Measurements from ENCODE around the gene FMN2. TPM values are rescaled to one million over a fixed set of nuclear protein-coding genes. Genes with fewer than 3 reads are reported as not detected.

The FMN2 gene
- total RNA-seq, 1 experiment from 2014 or later, result 0.59 TPM

- no peak overlapping the region for H3K27ac Mint-ChIP-seq
- Histone ChIP-seq H2BK120ac (ENCODE audit: low read depth, low read length, poor library complexity, severe bottlenecking) (no peak overlapping the region), H3K9ac (ENCODE audit: extremely low read depth, insufficient read length, low read length) (no peak overlapping the region), H3K4ac (ENCODE audit: low read depth, low read length) (no peak overlapping the region), H4K8ac (replicated peaks; ENCODE audit: insufficient read length, low read depth, low read length) (no peak overlapping the region), H3K27me3 (ENCODE audit: insufficient read depth, low read length) (no peaks in the 10 kb centered on the region), H3K18ac (ENCODE audit: insufficient read length, low read depth, low read length) (no peak overlapping the region), H4K5ac (ENCODE audit: insufficient read length, low read depth, low read length) (no peak overlapping the region), H2BK5ac (ENCODE audit: insufficient read length, low read length) (no peak overlapping the region), H3K27ac (ENCODE audit: insufficient read length, low read depth, low read length) (no peak overlapping the region), H3K9me3 (ENCODE audit: control insufficient read depth, low read depth, low read length) (no peaks in the 10 kb centered on the region), H3T11ph (ENCODE audit: low read length) (no peak overlapping the region), H3K56ac (ENCODE audit: insufficient read length, low read depth, low read length) (no peak overlapping the region), H3K23me2 (ENCODE audit: insufficient read length, low read depth, low read length, poor library complexity, severe bottlenecking) (no peaks in the 10 kb centered on the region), H3K4me1 (ENCODE audit: insufficient read depth, low read length) (no peaks in the 10 kb centered on the region; the same call in 1 of the 2 replicates), H4K91ac (ENCODE audit: insufficient read length, low read depth, low read length) (no peak overlapping the region), H3K23ac (ENCODE audit: insufficient read length, low read depth, low read length) (no peak overlapping the region), H2BK12ac (ENCODE audit: insufficient read length, low read depth, low read length) (no peak overlapping the region), H3K14ac (ENCODE audit: insufficient read depth, low read length) (no peak overlapping the region), H3K79me1 (ENCODE audit: insufficient read depth, low read depth, low read length, poor library complexity, severe bottlenecking) (no peaks in the 10 kb centered on the region), H2BK15ac (ENCODE audit: low read depth, low read length) (no peak overlapping the region), H2AFZ (ENCODE audit: low read length) (no peak overlapping the region), H2AK5ac (ENCODE audit: insufficient read length, low read length) (no peak overlapping the region), H3K4me2 (ENCODE audit: insufficient read depth, insufficient read length, low read length) (no peak overlapping the region), H3K79me2 (ENCODE audit: insufficient read depth, low read length) (no peaks in the 10 kb centered on the region), H4K20me1 (ENCODE audit: control insufficient read depth, insufficient read depth, insufficient read length) (no peaks in the 10 kb centered on the region), H2BK20ac (ENCODE audit: low read depth, low read length, poor library complexity, severe bottlenecking) (no peak overlapping the region)
- H3K9me3 Mint-ChIP-seq, result no peaks in the 10 kb centered on the region
- H3K4me1 Mint-ChIP-seq, result peaks cover 14 to 19% of the 10 kb centered on the region in 2 experiments
- TF ChIP-seq CTCF (conservative IDR thresholded peaks at IDR 0.05), result no peak
- no CpG with 5 or more reads among the region's 1 CpG for WGBS (ENCODE audit: extremely low coverage, insufficient read length, low lambda C conversion rate)
- H3K27me3 Mint-ChIP-seq (ENCODE audit: low read depth), result peaks cover 2% of the 10 kb centered on the region; the same call in 1 of the 2 replicates
- H3K36me3 Mint-ChIP-seq (ENCODE audit: insufficient read depth in 1 of 3, low read depth in 3 of 3), result no peaks in the 10 kb centered on the region
- H3K4me3 Mint-ChIP-seq, result no peak overlapping the region
- no peak for DNase-seq
Observed at GRCh38 chr1:240100371-240100934, 8.8 kb downstream of the FMN2 start.
